K562 (cell line): ENCODE results near the gene CACNB1. TPM values are rescaled to one million over a fixed set of nuclear protein-coding genes. Genes with fewer than 3 reads are reported as not detected.
A peak's percentile ranks its signal among the peaks of the same experiment; 100 is the strongest.

Source experiments
- BCLAF1 ChIP-seq, 2 experiments: fragments of 450-650 bp in 1 of 2; IDR thresholded peaks; 2 replicates each; pipeline ENCODE4 v1.6.1; 2011 to 2017; ENCODE audit warnings: low read depth in 2 of 2, antibody characterized with exemption in 1 of 2, borderline replicate concordance in 1 of 2, low read length in 1 of 2, mild to moderate bottlenecking in 1 of 2, mixed read lengths in 1 of 2; ENCODE audit not compliant: control insufficient read depth in 1 of 2
- CTCFL ChIP-seq: IDR thresholded peaks from 2 replicates; pipeline ENCODE4 v1.6.1; 2011; ENCODE audit warnings: borderline replicate concordance, low read depth, mild to moderate bottlenecking, moderate library complexity, low read length; ENCODE audit not compliant: insufficient read depth, poor library complexity, severe bottlenecking
- ERF ChIP-seq: fragments of 450-650 bp; formaldehyde crosslinking; IDR thresholded peaks from 2 replicates; pipeline ENCODE4 v1.4.0; 2020; ENCODE audit warnings: mild to moderate bottlenecking, mixed read lengths
- MIER1 ChIP-seq: fragments of 450-650 bp; IDR thresholded peaks from 2 replicates; pipeline ENCODE4 v1.6.1; 2016; ENCODE audit warnings: antibody characterized with exemption, mild to moderate bottlenecking, low read depth
- MYNN ChIP-seq, 2 experiments: sonication (generic); formaldehyde crosslinking in 1 of 2; IDR thresholded peaks; 2 replicates each; pipeline versions ENCODE4 v1.5.0 to v1.6.1; 2016 to 2020; ENCODE audit warnings: antibody characterized with exemption in 1 of 2, missing genetic modification reagents in 1 of 2
- NCOA4 ChIP-seq: fragments of 450-650 bp; IDR thresholded peaks from 2 replicates; pipeline ENCODE4 v1.6.1; 2018; ENCODE audit warnings: mild to moderate bottlenecking; ENCODE audit not compliant: partially characterized antibody
- PTBP1 ChIP-seq: fragments of 200-400 bp; formaldehyde crosslinking; IDR thresholded peaks from 2 replicates; pipeline ENCODE4 v1.6.1; 2017; ENCODE audit warnings: low read depth, low read length
- polyA plus RNA-seq, 8 experiments: library from polyadenylated mRNA; depleted of rRNA in 4 of 8; stranded (reverse) in 5 of 8; unstranded in 3 of 8; fragments of >200 nt; fragmentation: Nextera tagmentation in 2 of 8; fragmentation: Illumina TruSeq in 1 of 8; extraction: Ambion mirVana in 2 of 8; extraction: Trizol in 1 of 8; gene quantifications; 2 replicates each; pipeline versions ENCODE4 v1.2.1 to v1.2.3, GENCODE V29; 2011 to 2014; ENCODE audit warnings: inconsistent platforms in 1 of 8, missing spikeins in 1 of 8
- total RNA-seq, 7 experiments: library from RNA; depleted of rRNA in 6 of 7; stranded (reverse); fragments of >200 nt in 6 of 7; fragmentation: Illumina TruSeq in 2 of 7; extraction: Trizol in 2 of 7; gene quantifications; 2 replicates each; pipeline versions ENCODE4 v1.2.1 to v1.2.3, GENCODE V29; 2011 to 2021; ENCODE audit warnings: low replicate concordance in 1 of 7

CACNB1 gene
- total and polyA plus RNA-seq, 9 of the 15 experiments (the other 6 are each of a cell fraction or from before 2014, with no cell fraction given): 0.08 to 7.4 (median 3.0) TPM

GRCh38 chr17:39194089-39194984, 3.1 kb downstream of the CACNB1 start (continued):
- TF ChIP-seq NCOA4: no peak
- TF ChIP-seq PTBP1: no peak
- TF ChIP-seq MIER1: no peak
- TF ChIP-seq BCLAF1 (IDR thresholded peaks at IDR 0.05; ENCODE audit: borderline replicate concordance in 1 of 2, control insufficient read depth in 1 of 2, low read depth in 2 of 2, low read length in 1 of 2): no peak
- TF ChIP-seq MYNN (IDR thresholded peaks at IDR 0.05): 0 out of 2 replicates have a peak, but pooled peaks have one; percentile 24
- no peak for TF ChIP-seq MYNN (CRISPR knock-in tag; IDR thresholded peaks at IDR 0.05)
- TF ChIP-seq CTCFL: peak; percentile 70
- TF ChIP-seq ERF: no peak
